Measurements from ENCODE around the gene PTH2R. TPM values are rescaled to one million over a fixed set of nuclear protein-coding genes. Genes with fewer than 3 reads are reported as not detected.

The PTH2R gene
- total RNA-seq, 1 experiment from 2014 or later: 0.12 TPM

DNA sequence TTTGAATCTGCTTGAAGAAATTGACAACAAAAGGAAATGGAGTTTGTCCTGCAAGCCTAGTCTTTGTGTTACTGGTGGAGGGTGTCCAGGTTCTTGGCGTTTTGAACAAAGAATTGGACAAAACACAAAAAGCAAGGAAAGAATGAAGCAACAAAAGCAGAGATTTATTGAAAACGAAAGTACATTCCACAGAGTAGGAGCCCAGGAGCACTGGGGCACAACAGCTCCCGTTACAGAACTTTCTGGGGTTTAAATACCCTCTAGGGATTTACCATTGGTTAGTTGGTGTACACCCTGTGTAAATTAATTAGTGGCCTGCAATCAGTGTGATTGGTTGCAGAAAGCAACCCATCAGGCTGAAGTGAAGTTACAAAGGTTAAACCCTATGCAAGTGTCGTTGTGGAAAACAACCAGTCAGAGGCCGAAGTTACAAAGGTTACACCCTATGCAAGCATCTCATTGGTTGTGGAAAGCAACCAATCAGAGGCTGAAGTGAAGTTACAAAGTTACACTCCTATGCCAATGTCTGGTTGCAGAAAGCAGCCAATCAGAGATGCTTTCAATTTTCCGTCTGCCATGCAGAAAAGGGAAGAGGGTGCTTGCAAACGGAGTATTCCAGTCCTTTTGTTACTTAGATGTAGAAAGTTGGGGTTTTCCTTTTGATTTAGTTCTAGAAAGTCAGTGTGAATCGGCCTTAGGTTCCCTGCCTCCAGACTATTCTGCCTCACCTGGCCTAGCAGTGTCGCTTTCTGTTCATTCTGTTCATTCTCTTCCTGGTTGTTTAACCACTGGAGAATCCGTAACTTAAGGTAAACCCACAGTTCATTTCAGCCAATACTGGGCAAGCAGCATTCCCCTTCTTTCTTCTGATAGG lies 47.6 kb upstream of the PTH2R start (continued):
- TF ChIP-seq, protein P1, sequence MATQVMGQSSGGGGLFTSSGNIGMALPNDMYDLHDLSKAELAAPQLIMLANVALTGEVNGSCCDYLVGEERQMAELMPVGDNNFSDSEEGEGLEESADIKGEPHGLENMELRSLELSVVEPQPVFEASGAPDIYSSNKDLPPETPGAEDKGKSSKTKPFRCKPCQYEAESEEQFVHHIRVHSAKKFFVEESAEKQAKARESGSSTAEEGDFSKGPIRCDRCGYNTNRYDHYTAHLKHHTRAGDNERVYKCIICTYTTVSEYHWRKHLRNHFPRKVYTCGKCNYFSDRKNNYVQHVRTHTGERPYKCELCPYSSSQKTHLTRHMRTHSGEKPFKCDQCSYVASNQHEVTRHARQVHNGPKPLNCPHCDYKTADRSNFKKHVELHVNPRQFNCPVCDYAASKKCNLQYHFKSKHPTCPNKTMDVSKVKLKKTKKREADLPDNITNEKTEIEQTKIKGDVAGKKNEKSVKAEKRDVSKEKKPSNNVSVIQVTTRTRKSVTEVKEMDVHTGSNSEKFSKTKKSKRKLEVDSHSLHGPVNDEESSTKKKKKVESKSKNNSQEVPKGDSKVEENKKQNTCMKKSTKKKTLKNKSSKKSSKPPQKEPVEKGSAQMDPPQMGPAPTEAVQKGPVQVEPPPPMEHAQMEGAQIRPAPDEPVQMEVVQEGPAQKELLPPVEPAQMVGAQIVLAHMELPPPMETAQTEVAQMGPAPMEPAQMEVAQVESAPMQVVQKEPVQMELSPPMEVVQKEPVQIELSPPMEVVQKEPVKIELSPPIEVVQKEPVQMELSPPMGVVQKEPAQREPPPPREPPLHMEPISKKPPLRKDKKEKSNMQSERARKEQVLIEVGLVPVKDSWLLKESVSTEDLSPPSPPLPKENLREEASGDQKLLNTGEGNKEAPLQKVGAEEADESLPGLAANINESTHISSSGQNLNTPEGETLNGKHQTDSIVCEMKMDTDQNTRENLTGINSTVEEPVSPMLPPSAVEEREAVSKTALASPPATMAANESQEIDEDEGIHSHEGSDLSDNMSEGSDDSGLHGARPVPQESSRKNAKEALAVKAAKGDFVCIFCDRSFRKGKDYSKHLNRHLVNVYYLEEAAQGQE (IDR thresholded peaks at IDR 0.05; ENCODE audit: low read depth): no peak
- TF ChIP-seq EZH2 (IDR thresholded peaks at IDR 0.05): no peak
- TF ChIP-seq POLR2AphosphoS5 (IDR thresholded peaks at IDR 0.05; ENCODE audit: low read depth, low read length): no peak

DNA sequence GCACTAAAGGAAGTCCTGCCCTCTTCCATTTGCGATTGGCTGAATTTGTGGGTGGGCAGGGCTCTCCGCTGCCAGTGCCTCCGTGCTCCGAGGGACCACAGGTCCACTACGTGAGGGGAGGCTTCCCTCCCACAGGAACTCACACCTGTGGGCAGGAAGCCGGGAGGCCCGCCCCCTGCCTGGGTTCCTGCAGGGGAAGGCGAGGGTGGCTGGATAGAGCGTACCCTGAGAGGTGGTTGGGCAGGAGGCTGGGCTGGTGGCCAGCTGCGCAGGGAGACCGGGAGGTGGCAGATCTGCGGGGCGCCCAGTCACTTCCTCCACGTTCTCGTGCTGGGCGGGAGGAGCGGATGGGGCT lies 47.0 kb upstream of the PTH2R start:
- H3K79me2 ChIP-seq (ENCODE audit: insufficient read depth, low read length): no peaks in the 10 kb centered on the region
- H3K9me3 ChIP-seq (ENCODE audit: control insufficient read depth in 1 of 2, insufficient read depth in 1 of 2, low read depth in 1 of 2, low read length in 2 of 2): no peaks in the 10 kb centered on the region
- no peaks in the 10 kb centered on the region for H3K9me2 ChIP-seq (ENCODE audit: insufficient read depth)
- H3K9ac ChIP-seq (ENCODE audit: low read length): no peak overlapping the region
- ATAC-seq: peak; percentile 72
- BruUV-seq (replicated peaks): no TSS peak
- intact Hi-C loops (cut with micrococcal nuclease): no loop called here
- H3K36me3 ChIP-seq (ENCODE audit: control insufficient read depth in 1 of 2, insufficient read depth in 2 of 2, low read length in 2 of 2): peaks cover 3 to 7% of the 10 kb centered on the region in 2 experiments; a peak in 2 of 4 replicates
- H2AFZ ChIP-seq (ENCODE audit: low read depth, low read length, poor library complexity, severe bottlenecking): no peak overlapping the region
- ChIA-PET RAD21 (ENCODE audit: low non-redundant PET in 1 of 2, low total read pairs in 2 of 2, uncharacterized antibody in 2 of 2, unreplicated experiment in 2 of 2) (no interaction called here), POLR2A (no interaction called here), CTCF (no interaction called here)
- no peak overlapping the region for H3K27ac ChIP-seq (ENCODE audit: low read depth, low read length)
- 0 out of 4 replicates have a peak, but pooled peaks cover 0 to 3% of the 10 kb centered on the region in 2 experiments for H3K4me1 ChIP-seq (ENCODE audit: control insufficient read depth in 1 of 2, insufficient read depth in 2 of 2, low read length in 2 of 2)
- H3K27me3 ChIP-seq (ENCODE audit: insufficient read depth, low read length): no peaks in the 10 kb centered on the region
- no peak for DNase-seq (ENCODE audit: low read depth, low spot score)
- no peaks in the 10 kb centered on the region for H4K20me1 ChIP-seq (ENCODE audit: insufficient read depth)
- no peak overlapping the region for H3K4me3 ChIP-seq (replicated peaks in 1 of 2; ENCODE audit: low read depth in 1 of 2, low read length in 2 of 2)
- H3K4me2 ChIP-seq (ENCODE audit: low read length): no peak overlapping the region
- no peak for TF ChIP-seq ZNF274 (IDR thresholded peaks at IDR 0.05; ENCODE audit: low read depth, low read length)
- TF ChIP-seq YY1 (IDR thresholded peaks at IDR 0.05; ENCODE audit: extremely low read depth, insufficient replicate concordance, low read depth, low read length): no peak
- no peak for TF ChIP-seq POLR2A (IDR thresholded peaks at IDR 0.05; ENCODE audit: borderline replicate concordance, extremely low read depth, insufficient read depth, insufficient read length)
- TF ChIP-seq, protein P2, sequence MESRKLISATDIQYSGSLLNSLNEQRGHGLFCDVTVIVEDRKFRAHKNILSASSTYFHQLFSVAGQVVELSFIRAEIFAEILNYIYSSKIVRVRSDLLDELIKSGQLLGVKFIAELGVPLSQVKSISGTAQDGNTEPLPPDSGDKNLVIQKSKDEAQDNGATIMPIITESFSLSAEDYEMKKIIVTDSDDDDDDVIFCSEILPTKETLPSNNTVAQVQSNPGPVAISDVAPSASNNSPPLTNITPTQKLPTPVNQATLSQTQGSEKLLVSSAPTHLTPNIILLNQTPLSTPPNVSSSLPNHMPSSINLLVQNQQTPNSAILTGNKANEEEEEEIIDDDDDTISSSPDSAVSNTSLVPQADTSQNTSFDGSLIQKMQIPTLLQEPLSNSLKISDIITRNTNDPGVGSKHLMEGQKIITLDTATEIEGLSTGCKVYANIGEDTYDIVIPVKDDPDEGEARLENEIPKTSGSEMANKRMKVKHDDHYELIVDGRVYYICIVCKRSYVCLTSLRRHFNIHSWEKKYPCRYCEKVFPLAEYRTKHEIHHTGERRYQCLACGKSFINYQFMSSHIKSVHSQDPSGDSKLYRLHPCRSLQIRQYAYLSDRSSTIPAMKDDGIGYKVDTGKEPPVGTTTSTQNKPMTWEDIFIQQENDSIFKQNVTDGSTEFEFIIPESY (IDR thresholded peaks at IDR 0.05; ENCODE audit: extremely low read depth, insufficient replicate concordance, low read length): no peak
- no peak for TF ChIP-seq JUND (IDR thresholded peaks at IDR 0.05)
- TF ChIP-seq, protein P3, sequence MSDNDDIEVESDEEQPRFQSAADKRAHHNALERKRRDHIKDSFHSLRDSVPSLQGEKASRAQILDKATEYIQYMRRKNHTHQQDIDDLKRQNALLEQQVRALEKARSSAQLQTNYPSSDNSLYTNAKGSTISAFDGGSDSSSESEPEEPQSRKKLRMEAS (IDR thresholded peaks at IDR 0.05): no peak
- TF ChIP-seq CEBPB (IDR thresholded peaks at IDR 0.05; ENCODE audit: low read depth): no peak
- no peak for TF ChIP-seq FOSL1 (IDR thresholded peaks at IDR 0.05; ENCODE audit: low read depth)
- TF ChIP-seq, protein P4, sequence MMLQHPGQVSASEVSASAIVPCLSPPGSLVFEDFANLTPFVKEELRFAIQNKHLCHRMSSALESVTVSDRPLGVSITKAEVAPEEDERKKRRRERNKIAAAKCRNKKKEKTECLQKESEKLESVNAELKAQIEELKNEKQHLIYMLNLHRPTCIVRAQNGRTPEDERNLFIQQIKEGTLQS (IDR thresholded peaks at IDR 0.05): no peak
- TF ChIP-seq CBX3 (IDR thresholded peaks at IDR 0.05; ENCODE audit: low read depth): no peak
- TF ChIP-seq, protein P1 (IDR thresholded peaks at IDR 0.05; ENCODE audit: low read depth): no peak
- TF ChIP-seq TCF7L2 (IDR thresholded peaks at IDR 0.05; ENCODE audit: borderline replicate concordance, extremely low read depth, insufficient read depth, insufficient read length): no peak

Measured in HCT116 (cell line).